ENCODE data around the gene UNKL.

Gene UNKL

DNA sequence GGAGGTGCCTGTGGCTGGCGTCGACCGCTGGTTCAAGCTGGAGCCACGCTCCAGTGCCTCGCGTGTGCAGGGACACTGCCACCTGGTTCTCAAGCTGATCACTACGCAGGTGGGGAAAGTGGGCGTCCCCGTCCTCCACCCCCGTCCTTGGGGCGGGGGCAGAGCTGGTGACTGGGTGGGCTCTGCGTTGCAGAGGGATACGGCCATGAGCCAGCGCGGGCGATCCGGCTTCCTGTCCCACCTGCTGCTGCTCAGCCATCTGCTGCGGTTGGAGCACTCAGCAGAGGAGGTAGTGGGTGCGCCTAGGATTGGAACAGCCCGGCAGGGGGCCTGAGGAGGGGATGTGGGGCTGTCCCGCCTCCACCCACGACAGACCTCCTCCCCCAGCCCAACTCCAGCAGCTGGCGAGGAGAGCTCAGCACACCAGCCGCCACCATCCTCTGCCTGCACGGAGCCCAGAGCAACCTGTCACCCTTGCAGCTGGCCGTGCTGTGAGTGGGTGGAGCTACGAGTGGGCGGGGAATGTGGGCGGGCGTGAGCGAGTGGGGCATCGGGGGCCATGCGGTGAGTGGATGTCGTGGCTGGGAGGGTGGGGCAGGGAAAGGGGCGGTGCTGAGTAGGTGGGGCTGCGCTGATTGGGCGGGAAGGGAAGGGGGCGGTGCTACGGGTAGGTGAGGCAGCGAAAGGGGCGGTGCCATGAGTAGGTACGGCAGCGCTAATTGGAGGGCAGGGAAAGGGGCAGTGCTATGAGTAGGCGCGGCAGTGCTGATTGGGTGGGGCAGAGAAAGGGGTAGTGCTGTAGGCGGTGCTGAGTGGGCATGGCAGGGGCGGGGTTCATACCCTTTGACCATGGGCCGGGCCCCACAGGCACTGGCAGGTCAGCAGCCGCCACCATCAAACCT lies 71.7 kb downstream of the UNKL start:
- peaks cover 43% of the 10 kb centered on the region for H3K27me3 Mint-ChIP-seq (ENCODE audit: low read depth, poor library complexity)

DNA sequence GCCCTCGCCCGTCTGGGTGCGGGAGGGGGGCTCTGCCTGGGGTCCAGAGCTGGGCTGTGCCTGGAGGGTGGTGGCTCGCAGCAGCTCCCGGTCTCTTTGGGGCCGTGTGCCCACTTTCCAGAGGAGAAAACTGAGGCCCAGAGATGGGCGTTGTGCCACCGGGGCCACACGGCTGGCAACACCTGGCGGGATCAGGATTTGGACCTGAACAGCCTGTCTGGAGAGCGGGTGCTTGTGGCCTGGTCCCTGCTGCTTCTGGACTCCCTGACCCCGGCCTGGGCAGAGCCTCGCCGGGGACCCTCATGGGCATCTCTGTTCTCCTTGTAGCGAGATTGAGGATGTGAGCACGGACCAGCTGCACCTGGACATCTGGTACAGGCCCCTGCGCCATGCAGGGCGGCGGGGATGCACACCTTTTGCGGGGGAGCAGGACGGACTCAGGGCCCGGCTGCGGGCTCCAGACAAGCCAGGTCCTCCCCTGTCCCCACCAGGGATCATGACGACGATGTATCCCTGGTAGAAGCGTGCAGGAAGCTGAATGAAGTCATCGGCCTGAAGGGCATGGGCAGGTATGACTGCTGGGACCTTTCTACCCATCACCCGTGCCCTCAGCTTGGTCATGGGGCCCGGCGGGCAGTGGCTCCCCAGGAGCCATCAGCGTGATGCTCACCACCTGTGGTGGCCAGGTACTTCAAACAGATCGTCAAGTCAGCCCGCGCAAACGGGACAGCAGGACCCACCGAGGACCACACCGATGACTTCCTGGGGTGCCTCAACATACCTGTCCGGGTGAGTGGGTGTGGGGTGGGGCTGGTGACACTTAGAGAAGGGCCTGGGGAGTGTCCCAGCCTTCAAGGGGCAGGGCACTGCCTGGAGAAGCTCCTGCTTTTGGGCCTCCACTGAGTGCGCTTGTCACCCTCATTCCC lies 72.7 kb downstream of the UNKL start:
- Mint-ChIP-seq H3K27ac (no peak overlapping the region), H3K9me3 (no peaks in the 10 kb centered on the region), H3K36me3 (ENCODE audit: low read depth) (no peaks in the 10 kb centered on the region), H3K4me1 (peaks cover 10% of the 10 kb centered on the region), H3K4me3 (no peak overlapping the region), H3K27me3 (ENCODE audit: low read depth, poor library complexity) (peaks cover 53% of the 10 kb centered on the region)
- no peak for DNase-seq
- TF ChIP-seq CTCF (IDR thresholded peaks at IDR 0.05): no peak

More for the DNA sequence above, 71.7 kb downstream of the UNKL start:
- H3K36me3 Mint-ChIP-seq (ENCODE audit: low read depth): no peaks in the 10 kb centered on the region
- DNase-seq: peak; percentile 99
- peaks cover 10% of the 10 kb centered on the region for H3K4me1 Mint-ChIP-seq
- no peak overlapping the region for H3K27ac Mint-ChIP-seq
- no peaks in the 10 kb centered on the region for H3K9me3 Mint-ChIP-seq
- H3K4me3 Mint-ChIP-seq: peak overlapping the region; percentile 80
- TF ChIP-seq CTCF (IDR thresholded peaks at IDR 0.05): no peak

- Mint-ChIP-seq H3K9me3 (no peaks in the 10 kb centered on the region), H3K4me3 (no peak overlapping the region), H3K27me3 (ENCODE audit: low read depth, poor library complexity) (peaks cover 62% of the 10 kb centered on the region), H3K36me3 (ENCODE audit: low read depth) (no peaks in the 10 kb centered on the region), H3K27ac (no peak overlapping the region), H3K4me1 (peaks cover 10% of the 10 kb centered on the region)
- no peak for DNase-seq
- no peak for TF ChIP-seq CTCF (IDR thresholded peaks at IDR 0.05)
Measured at GRCh38 chr16:1340730-1341494, 73.6 kb downstream of the UNKL start.

- Mint-ChIP-seq H3K36me3 (ENCODE audit: low read depth) (no peaks in the 10 kb centered on the region), H3K27me3 (ENCODE audit: low read depth, poor library complexity) (peaks cover 74% of the 10 kb centered on the region)
Measured at GRCh38 chr16:1338855-1339675, 75.4 kb downstream of the UNKL start.

More at GRCh38 chr16:1338855-1339675, 75.4 kb downstream of the UNKL start:
- Mint-ChIP-seq H3K27ac (no peak overlapping the region), H3K9me3 (no peaks in the 10 kb centered on the region), H3K4me1 (peaks cover 10% of the 10 kb centered on the region), H3K4me3 (no peak overlapping the region)
- no peak for TF ChIP-seq CTCF (IDR thresholded peaks at IDR 0.05)
- DNase-seq: no peak

All from nephron progenitor cell (in vitro differentiated cells).